H9 (cell line): ENCODE data around the gene PALS2. TPM values are rescaled to one million over a fixed set of nuclear protein-coding genes. Genes with fewer than 3 reads are reported as not detected.

Experiments used
- DNase-seq: peaks from one replicate; pipeline ENCODE4 v3.0.0-alpha.2; 2017
- H2AFZ ChIP-seq: one replicate; pipeline ENCODE4 v1.6.1; 2013; ENCODE audit warnings: mild to moderate bottlenecking, low read length, control low read depth, moderate library complexity
- H2AK5ac ChIP-seq: 2 replicates; pipeline ENCODE4 v1.6.1; 2013; ENCODE audit warnings: low read length, control low read depth, mixed read lengths; ENCODE audit not compliant: insufficient read length
- H2BK120ac ChIP-seq: one replicate; pipeline ENCODE4 v1.6.1; 2013; ENCODE audit warnings: low read depth, mild to moderate bottlenecking, low read length, control low read depth, inconsistent platforms; ENCODE audit not compliant: poor library complexity, severe bottlenecking
- H2BK12ac ChIP-seq: 2 replicates; pipeline ENCODE4 v1.6.1; 2013; ENCODE audit warnings: low read length, control low read depth, mixed read lengths, low read depth; ENCODE audit not compliant: insufficient read length
- H2BK15ac ChIP-seq: 2 replicates; pipeline ENCODE4 v1.6.1; 2013; ENCODE audit warnings: low read depth, low read length, control low read depth
- H2BK20ac ChIP-seq: one replicate; pipeline ENCODE4 v1.6.1; 2013; ENCODE audit warnings: low read depth, mild to moderate bottlenecking, low read length, control low read depth, inconsistent platforms; ENCODE audit not compliant: poor library complexity, severe bottlenecking
- H2BK5ac ChIP-seq: 2 replicates; pipeline ENCODE4 v1.6.1; 2013; ENCODE audit warnings: low read length, control low read depth, mixed read lengths; ENCODE audit not compliant: insufficient read length
- H3K14ac ChIP-seq: 2 replicates; pipeline ENCODE4 v1.6.1; 2013; ENCODE audit warnings: low read length, control low read depth; ENCODE audit not compliant: insufficient read depth
- H3K18ac ChIP-seq: 2 replicates; pipeline ENCODE4 v1.6.1; 2013; ENCODE audit warnings: low read depth, mild to moderate bottlenecking, mixed read lengths, low read length, control low read depth; ENCODE audit not compliant: insufficient read length
- H3K23ac ChIP-seq: 2 replicates; pipeline ENCODE4 v1.6.1; 2013; ENCODE audit warnings: low read length, control low read depth, mixed read lengths, low read depth; ENCODE audit not compliant: insufficient read length
- H3K23me2 ChIP-seq: 2 replicates; pipeline ENCODE4 v1.6.1; 2013; ENCODE audit warnings: low read depth, mild to moderate bottlenecking, mixed read lengths, low read length, control low read depth; ENCODE audit not compliant: insufficient read length, poor library complexity, severe bottlenecking
- H3K27ac ChIP-seq: 2 replicates; pipeline ENCODE4 v1.5.1; 2013; ENCODE audit warnings: low read length, control low read depth, mixed read lengths, low read depth; ENCODE audit not compliant: insufficient read length
- H3K27me3 ChIP-seq: 2 replicates; pipeline ENCODE4 v1.6.1; 2013; ENCODE audit warnings: low read length, control low read depth, inconsistent platforms; ENCODE audit not compliant: insufficient read depth
- H3K4ac ChIP-seq: 2 replicates; pipeline ENCODE4 v1.6.1; 2013; ENCODE audit warnings: low read depth, mild to moderate bottlenecking, control low read depth, inconsistent platforms, low read length, moderate library complexity
- H3K4me1 ChIP-seq: 2 replicates; pipeline ENCODE4 v1.6.1; 2013; ENCODE audit warnings: low read length, control low read depth, inconsistent platforms; ENCODE audit not compliant: insufficient read depth
- H3K4me2 ChIP-seq: 2 replicates; pipeline ENCODE4 v1.6.1; 2013; ENCODE audit warnings: low read length, control low read depth, mixed read lengths; ENCODE audit not compliant: insufficient read length, insufficient read depth
- H3K56ac ChIP-seq: 2 replicates; pipeline ENCODE4 v1.6.1; 2013; ENCODE audit warnings: low read depth, mild to moderate bottlenecking, mixed read lengths, low read length, control low read depth; ENCODE audit not compliant: insufficient read length
- H3K79me1 ChIP-seq: 2 replicates; pipeline ENCODE4 v1.6.1; 2013; ENCODE audit warnings: low read depth, mild to moderate bottlenecking, moderate library complexity, low read length, control low read depth, inconsistent platforms; ENCODE audit not compliant: insufficient read depth, poor library complexity, severe bottlenecking
- H3K79me2 ChIP-seq: 2 replicates; pipeline ENCODE4 v1.6.1; 2013; ENCODE audit warnings: low read length, control low read depth, inconsistent platforms; ENCODE audit not compliant: insufficient read depth
- H3K9ac ChIP-seq: 2 replicates; pipeline ENCODE4 v1.6.1; 2013; ENCODE audit warnings: low read length, control low read depth, mixed read lengths; ENCODE audit not compliant: insufficient read length; ENCODE audit errors: extremely low read depth
- H3K9me3 ChIP-seq: one replicate; pipeline ENCODE4 v1.6.1; 2013; ENCODE audit warnings: low read depth, low read length, inconsistent platforms; ENCODE audit not compliant: control insufficient read depth
- H3T11ph ChIP-seq: one replicate; pipeline ENCODE4 v1.6.1; 2013; ENCODE audit warnings: mild to moderate bottlenecking, low read length, control low read depth, inconsistent platforms
- H4K20me1 ChIP-seq: one replicate; pipeline ENCODE4 v1.6.1; 2013; ENCODE audit not compliant: control insufficient read depth, insufficient read length, insufficient read depth
- H4K5ac ChIP-seq: 2 replicates; pipeline ENCODE4 v1.6.1; 2013; ENCODE audit warnings: low read depth, mild to moderate bottlenecking, mixed read lengths, low read length, control low read depth; ENCODE audit not compliant: insufficient read length
- H4K8ac ChIP-seq: replicated peaks from 2 replicates; pipeline ENCODE4 v1.6.1; 2013; ENCODE audit warnings: low read length, control low read depth, mixed read lengths, low read depth; ENCODE audit not compliant: insufficient read length
- H4K91ac ChIP-seq: 2 replicates; pipeline ENCODE4 v1.6.1; 2013; ENCODE audit warnings: low read depth, mild to moderate bottlenecking, moderate library complexity, mixed read lengths, low read length, control low read depth; ENCODE audit not compliant: insufficient read length
- H3K27ac Mint-ChIP-seq, 3 experiments: 2 replicates in 2 of 3; 3 replicates in 1 of 3; pipeline ENCODE4 v1.8.0; 2020 to 2021; ENCODE audit warnings: mixed read lengths in 3 of 3, mild to moderate bottlenecking in 1 of 3, moderate library complexity in 1 of 3
- H3K27me3 Mint-ChIP-seq: 2 replicates; pipeline ENCODE4 v1.8.0; 2021; ENCODE audit warnings: low read depth, mild to moderate bottlenecking, moderate library complexity, mixed read lengths
- H3K36me3 Mint-ChIP-seq, 3 experiments: 2 replicates in 2 of 3; 3 replicates in 1 of 3; pipeline ENCODE4 v1.8.0; 2020 to 2021; ENCODE audit warnings: low read depth in 3 of 3, mixed read lengths in 3 of 3; ENCODE audit not compliant: insufficient read depth in 1 of 3
- H3K4me1 Mint-ChIP-seq, 2 experiments: 2 replicates each; pipeline ENCODE4 v1.8.0; 2020; ENCODE audit warnings: mixed read lengths in 2 of 2
- H3K4me3 Mint-ChIP-seq, 2 experiments: 2 replicates in 1 of 2; 3 replicates in 1 of 2; pipeline ENCODE4 v1.8.0; 2020 to 2021; ENCODE audit warnings: mild to moderate bottlenecking in 2 of 2, mixed read lengths in 2 of 2, moderate library complexity in 1 of 2
- H3K9me3 Mint-ChIP-seq, 2 experiments: 2 replicates in 1 of 2; 3 replicates in 1 of 2; pipeline ENCODE4 v1.8.0; 2020; ENCODE audit warnings: mild to moderate bottlenecking in 2 of 2, mixed read lengths in 2 of 2, moderate library complexity in 1 of 2
- CTCF ChIP-seq: fragments of 200-600 bp; sonication (generic); conservative IDR thresholded peaks from 3 replicates; pipeline ENCODE4 v1.8.0; 2021; ENCODE audit warnings: antibody characterized with exemption, mild to moderate bottlenecking
- WGBS: extraction: QIAGEN DNeasy Blood & Tissue Kit; methylation state at CpG from one replicate; pipeline ENCODE4 v1.1.7; 2013; ENCODE audit warnings: missing lambda C conversion rate, low lambda C conversion rate, mixed read lengths; ENCODE audit not compliant: insufficient read length; ENCODE audit errors: extremely low coverage; 5-methylcytosine and 5-hydroxymethylcytosine counted together
- long read RNA-seq: library from polyadenylated mRNA; unstranded; transcript quantifications from one replicate; pipeline ENCODE4 v2.0.0, GENCODE V29; 2020
- total RNA-seq: library from RNA; stranded (reverse); gene quantifications from 2 replicates; pipeline ENCODE4 v1.2.1, GENCODE V29; 2021

The PALS2 gene
- total RNA-seq: 47.4 and 63.1 TPM in 2 replicates
- long read RNA-seq, partial matches to known transcripts: 3 of 14 reads
- long read RNA-seq, other reads (novel, unspliced or antisense): 7 of 14 reads

GRCh38 chr7:24572997-24573553 lies at the start of gene PALS2:
Gene PALS2 (plus strand): TSS chr7:24573452. CDS start chr7:24623668, 50,216 bp downstream.
- H3K79me1 ChIP-seq: no peaks in the 10 kb centered on the region
- no peak within 1 kb of the TSS for H2AK5ac ChIP-seq
- H3T11ph ChIP-seq: no peak within 1 kb of the TSS
- Mint-ChIP-seq H3K27ac (peak within 1 kb of the TSS; percentile 81 to 91 (median 90)), H3K27me3 (peaks cover 27% of the 10 kb centered on the region), H3K4me3 (peak within 1 kb of the TSS; percentile 93 to 99), H3K9me3 (peaks cover 0 to 3% of the 10 kb centered on the region in 2 experiments; a peak in 2 of 5 replicates), H3K4me1 (peaks cover 60 to 71% of the 10 kb centered on the region in 2 experiments), H3K36me3 (peaks cover 0 to 4% (median 0%) of the 10 kb centered on the region in 3 experiments; a peak in 3 of 7 replicates)
- no peak within 1 kb of the TSS for H2BK15ac ChIP-seq
- H3K4ac ChIP-seq: no peak within 1 kb of the TSS; the same call in 1 of the 2 replicates
- no peak for TF ChIP-seq CTCF
- H3K4me1 ChIP-seq: peaks cover 12% of the 10 kb centered on the region; the same call in 1 of the 2 replicates
- no peaks in the 10 kb centered on the region for H4K20me1 ChIP-seq
- peak within 1 kb of the TSS; percentile 70 for H3K18ac ChIP-seq
- no peak within 1 kb of the TSS for H4K5ac ChIP-seq
- peaks cover 11% of the 10 kb centered on the region for H3K23me2 ChIP-seq
- peak within 1 kb of the TSS; percentile 60 for H2AFZ ChIP-seq
- no peak within 1 kb of the TSS for H2BK12ac ChIP-seq
- peak within 1 kb of the TSS; percentile 82 for H3K14ac ChIP-seq
- H3K9me3 ChIP-seq: no peaks in the 10 kb centered on the region
- no peak within 1 kb of the TSS for H4K8ac ChIP-seq
- no peaks in the 10 kb centered on the region; the same call in 1 of the 2 replicates for H3K27me3 ChIP-seq
- no peak within 1 kb of the TSS for H2BK5ac ChIP-seq
- H4K91ac ChIP-seq: no peak within 1 kb of the TSS
- H3K9ac ChIP-seq: peak within 1 kb of the TSS; percentile 66
- H3K4me2 ChIP-seq: peak within 1 kb of the TSS; percentile 74
- no peak within 1 kb of the TSS for H2BK20ac ChIP-seq
- no peak within 1 kb of the TSS for H3K56ac ChIP-seq
- peak; percentile 84 for DNase-seq
- no peak within 1 kb of the TSS for H3K23ac ChIP-seq
- peaks cover 20% of the 10 kb centered on the region; the same call in 1 of the 2 replicates for H3K79me2 ChIP-seq
- H3K27ac ChIP-seq: no peak within 1 kb of the TSS
- no CpG with 5 or more reads among the region's 69 CpGs for WGBS
- H2BK120ac ChIP-seq: peak within 1 kb of the TSS; percentile 83
